Endothelial cell of coronary artery (primary cell): Measurements from ENCODE around the gene FAM180A. TPM values are rescaled to one million over a fixed set of nuclear protein-coding genes. Genes with fewer than 3 reads are reported as not detected.

ENCODE experiments used
- total RNA-seq: library from RNA; depleted of rRNA; stranded (reverse); fragments of >200 nt; gene quantifications from 2 replicates; pipeline ENCODE4 v1.2.3, GENCODE V29; 2014

The FAM180A gene
- 0.66 TPM in 1 of 2 replicates, not detected in the other for total RNA-seq

GRCh38 chr7:135748770-135749169 lies at the start of gene FAM180A:
FAM180A (minus strand) TSS chr7:135748813; CDS start chr7:135748580, 233 bp downstream.

GRCh38 chr7:135728136-135728669 lies 20.4 kb downstream of the FAM180A start, which contains the start of gene SLC13A4:
SLC13A4 (minus strand) TSS chr7:135728186; CDS start chr7:135727496, 690 bp downstream.

Other genes starting within 250 kb of the FAM180A start
- gene CNOT4, start 238.7 kb downstream of the FAM180A start, total RNA-seq: 7.4 and 10.7 TPM in 2 replicates
- 48.5 and 62.8 TPM in 2 replicates for gene NUP205, start 190.9 kb downstream of the FAM180A start, total RNA-seq
- 7.4 and 9.3 TPM in 2 replicates for gene STMP1, start 86.3 kb downstream of the FAM180A start, total RNA-seq
- not detected in 2 replicates for gene SLC13A4, start 20.6 kb downstream of the FAM180A start, total RNA-seq
- gene MTPN, start 228.5 kb upstream of the FAM180A start, total RNA-seq: 113 and 143 TPM in 2 replicates